ENCODE measurements around the gene LRFN3.
A peak's percentile ranks its signal among the peaks of the same experiment; 100 is the strongest.
"Not testable (repeated sequence)": the region's sequence is repeated elsewhere in the genome, so short reads cannot be mapped to it uniquely, and the experiment has no call there.

The LRFN3 gene

DNA sequence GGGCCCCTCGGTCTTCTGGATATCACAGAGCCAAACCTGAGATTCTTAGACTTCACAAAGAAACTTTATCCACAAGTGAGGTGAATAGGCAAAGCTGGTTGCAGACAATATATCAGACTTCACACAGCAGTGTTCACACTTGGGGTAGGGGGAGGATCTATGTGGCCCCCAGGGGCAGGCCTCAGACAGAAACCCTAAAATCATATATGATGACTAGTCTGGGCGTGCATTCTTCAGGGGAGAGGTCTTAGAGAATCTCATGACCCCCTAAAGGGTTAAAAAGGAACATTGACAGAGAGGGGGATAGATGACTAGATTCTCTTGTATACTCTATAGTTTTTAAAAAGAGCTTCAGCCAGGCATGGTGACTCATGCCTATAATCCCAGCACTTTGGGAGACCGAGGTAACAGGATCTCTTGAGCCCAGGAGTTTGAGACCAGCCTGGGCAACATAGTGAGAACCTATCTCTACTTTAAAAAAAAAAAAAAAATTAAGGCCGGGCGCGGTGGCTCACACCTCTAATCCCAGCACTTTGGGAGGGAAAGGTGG, 30.9 kb upstream of the LRFN3 start:
- no peak for DNase-seq (ENCODE audit: insufficient read length, low spot score)
- no peak for FAIRE-seq

DNA sequence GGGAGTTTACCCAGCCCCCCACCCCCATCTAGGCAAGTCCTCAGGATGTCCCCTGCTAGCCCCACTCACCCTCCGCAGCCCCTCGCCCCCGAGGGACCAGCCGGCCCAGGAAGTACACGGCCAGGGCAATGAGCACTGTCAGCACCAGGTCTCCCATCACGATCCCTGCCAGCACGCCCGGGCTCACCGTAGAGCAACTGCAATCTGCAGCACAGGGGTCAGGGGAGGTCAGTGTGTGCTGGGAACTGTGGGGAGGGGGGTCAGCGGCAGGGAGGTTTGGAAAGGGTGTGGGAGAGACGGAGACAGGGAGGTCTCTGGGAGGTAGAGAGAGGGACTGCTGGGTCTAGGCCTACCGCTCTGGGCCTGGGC, 28.8 kb upstream of the LRFN3 start:
- no peak for FAIRE-seq
- no peak for DNase-seq (ENCODE audit: insufficient read length, low spot score)

DNA sequence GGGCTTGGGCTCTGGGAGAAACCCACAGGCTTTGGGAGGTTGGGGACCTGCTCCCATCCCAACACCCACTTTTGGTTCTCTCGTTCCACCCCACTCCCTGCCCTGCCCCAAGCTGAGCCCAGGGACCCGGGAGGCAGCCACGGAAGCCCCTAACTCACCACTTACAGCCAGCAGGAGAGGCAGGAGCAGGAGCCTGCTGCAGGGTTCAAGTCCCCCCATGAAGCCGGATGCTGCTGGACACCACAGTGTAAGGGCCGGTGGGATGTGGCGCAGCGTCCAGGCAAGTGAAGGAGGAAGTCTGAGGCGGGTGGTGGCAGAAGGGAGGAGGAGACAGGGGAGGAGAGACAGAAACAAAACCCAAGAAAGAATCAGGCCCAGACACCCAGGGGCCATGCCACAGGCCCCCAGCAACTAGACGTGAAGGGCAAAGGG, 28.1 kb upstream of the LRFN3 start, which contains the start of gene TYROBP:
TSS of gene TYROBP (minus strand) at position 286 of the 432 bp plus-strand sequence. CDS start at position 219, 67 bp downstream.
- FAIRE-seq (no peak), DNase-seq (ENCODE audit: insufficient read length, low spot score) (no peak)

DNA sequence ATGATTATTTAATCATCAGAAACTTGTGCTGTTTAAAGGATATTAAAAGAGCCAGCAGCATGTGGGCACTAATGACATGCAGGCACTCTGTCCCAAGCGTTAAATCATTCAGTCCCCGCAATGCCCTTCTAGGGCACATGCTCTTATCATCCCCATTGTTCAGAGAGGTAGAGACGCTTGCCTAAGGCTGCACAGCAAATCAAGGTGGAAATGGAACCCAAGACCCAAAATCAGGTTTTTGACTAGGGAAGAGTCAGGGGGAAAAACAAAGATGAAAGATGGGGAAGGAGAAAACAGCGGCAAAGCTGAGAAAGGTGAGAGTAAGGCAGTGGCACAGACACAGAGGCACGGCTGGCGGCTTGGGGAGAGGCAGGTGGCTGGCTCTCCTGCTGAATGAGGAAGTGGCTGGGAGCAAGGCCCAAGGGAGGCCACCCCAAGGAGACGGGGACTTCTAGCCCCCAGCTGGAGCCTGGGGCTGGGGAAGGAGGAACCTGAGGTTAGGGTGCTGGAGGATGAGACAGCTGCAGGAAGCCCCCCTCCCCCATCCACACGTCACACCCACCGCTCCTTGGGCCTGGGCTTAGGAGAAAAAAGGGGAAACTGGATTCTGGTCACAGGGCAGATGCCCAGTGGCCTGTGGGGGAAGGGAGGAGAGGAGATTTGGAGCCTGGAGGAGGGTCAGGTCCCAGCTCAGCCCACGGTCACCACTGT, 27.0 kb upstream of the LRFN3 start:
- FAIRE-seq (no peak), DNase-seq (ENCODE audit: insufficient read length, low spot score) (no peak)

DNA sequence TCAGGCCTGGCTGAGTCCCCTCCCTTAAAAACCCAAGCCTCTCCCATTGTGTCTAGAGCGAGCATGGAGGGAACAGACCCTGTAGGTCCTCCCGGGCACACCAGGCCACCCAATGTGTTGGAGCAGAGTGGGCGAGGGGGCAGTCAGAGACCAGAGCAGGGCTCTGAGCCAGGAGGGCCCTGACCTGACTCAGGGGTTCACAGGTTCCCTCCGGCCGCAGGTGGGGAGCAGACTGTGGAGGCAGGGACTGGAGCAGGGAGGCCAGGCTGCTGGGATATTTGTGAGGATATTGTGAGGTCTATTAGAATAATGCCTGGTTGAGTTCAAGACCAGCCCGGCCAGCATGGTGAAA, 26.5 kb upstream of the LRFN3 start:
- DNase-seq (ENCODE audit: insufficient read length, low spot score) (no peak), FAIRE-seq (no peak)

DNA sequence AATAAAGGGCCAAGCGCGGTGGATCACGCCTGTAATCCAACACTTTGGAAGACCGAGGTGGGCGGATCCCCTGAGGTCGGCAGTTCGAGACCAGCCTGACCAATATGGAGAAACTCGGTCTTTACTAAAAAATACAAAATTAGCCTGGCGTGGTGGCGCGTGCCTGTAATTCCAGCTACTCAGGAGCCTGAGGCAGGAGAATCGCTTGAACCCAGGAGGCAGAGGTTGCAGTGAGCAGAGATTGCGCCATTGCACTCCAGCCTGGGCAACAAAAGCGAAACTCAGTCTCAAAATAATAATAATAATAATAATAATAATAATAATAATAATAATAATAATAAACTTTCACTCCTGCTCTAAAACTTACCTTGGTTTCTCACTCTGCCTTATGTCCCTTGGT, 25.8 kb upstream of the LRFN3 start:
- FAIRE-seq; DNase-seq (ENCODE audit: insufficient read length, low spot score): not testable (repeated sequence)

DNA sequence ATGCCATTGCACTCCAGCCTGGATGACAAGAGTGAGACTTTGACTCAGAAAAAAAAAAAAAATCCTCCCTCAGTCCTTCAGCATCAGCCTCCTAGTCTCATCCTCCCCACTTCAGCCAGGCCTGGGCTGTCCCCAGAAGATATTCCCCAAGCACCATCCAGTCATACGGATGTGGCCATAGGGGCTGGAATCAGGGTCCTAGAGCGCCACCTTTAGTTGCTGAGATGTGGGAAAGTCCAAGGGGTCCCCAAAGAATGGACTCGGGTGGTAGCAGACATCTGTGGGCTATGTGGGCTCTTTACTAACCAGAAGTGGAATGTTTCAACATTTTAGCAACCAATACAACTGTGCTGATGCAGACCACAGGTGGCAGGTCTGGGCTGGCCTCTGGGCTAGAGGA, 25.0 kb upstream of the LRFN3 start:
- FAIRE-seq = no peak
- DNase-seq (ENCODE audit: insufficient read length, low spot score) = no peak

DNA sequence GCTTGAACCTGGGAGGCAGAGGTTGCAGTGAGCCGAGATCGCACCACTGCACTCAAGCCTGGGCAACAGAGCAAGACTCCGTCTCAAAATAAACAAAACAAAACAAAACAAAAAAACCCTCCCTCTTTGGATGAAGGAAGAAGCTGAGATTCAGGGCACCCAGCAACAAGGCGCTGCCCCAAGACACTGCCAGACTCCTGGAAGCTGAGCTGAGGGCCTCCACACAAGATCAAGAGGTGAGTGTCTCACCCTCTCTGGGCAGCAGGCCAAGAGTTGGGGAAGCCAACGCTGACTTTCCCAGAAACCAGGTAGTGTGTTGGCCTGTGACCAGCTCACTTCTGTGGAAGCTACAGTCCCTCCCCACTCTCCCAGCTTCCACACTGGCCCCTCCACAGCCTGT, 24.4 kb upstream of the LRFN3 start:
- no peak for FAIRE-seq
- DNase-seq (ENCODE audit: insufficient read length, low spot score) = no peak

DNA sequence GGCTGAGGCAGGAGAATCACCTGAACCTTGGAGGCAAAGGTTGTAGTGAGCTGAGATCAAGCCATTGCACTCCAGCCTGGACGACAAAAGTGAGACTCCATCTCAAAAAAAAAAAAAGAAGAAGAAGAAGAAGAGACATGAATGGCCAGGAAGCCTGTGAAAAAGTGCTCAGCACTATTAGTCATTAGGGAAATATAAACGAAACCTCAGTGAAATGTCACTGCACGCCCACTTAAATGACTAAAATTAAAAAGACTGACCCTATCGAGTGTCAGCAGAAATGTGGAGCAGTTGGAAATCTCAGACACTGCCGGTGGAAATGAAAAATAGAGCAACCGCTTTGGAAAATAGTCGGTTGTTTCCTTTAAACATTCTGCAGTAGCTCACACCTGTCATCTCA, 22.6 kb upstream of the LRFN3 start:
- DNase-seq (ENCODE audit: insufficient read length, low spot score) (no peak), FAIRE-seq (no peak)

DNA sequence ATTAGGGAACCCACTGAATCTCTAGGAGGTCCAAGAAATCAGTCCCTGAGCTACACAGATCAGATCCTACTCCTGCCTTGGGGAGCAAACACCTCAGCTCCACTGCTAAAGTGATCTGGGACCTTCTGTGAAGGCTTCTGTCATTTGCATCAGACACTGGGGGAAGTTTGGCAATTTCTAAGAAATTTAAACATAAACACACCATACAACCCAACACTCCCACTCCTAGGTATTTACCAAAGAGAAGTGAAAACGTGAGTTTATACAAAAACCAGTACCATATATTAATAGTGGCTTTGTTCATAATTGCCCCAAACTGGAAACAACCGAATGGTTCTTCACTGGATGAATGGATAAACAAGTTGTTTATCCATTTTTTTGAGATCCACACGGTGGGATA, 20.7 kb upstream of the LRFN3 start:
- DNase-seq (ENCODE audit: insufficient read length, low spot score) (no peak), FAIRE-seq (no peak)

DNA sequence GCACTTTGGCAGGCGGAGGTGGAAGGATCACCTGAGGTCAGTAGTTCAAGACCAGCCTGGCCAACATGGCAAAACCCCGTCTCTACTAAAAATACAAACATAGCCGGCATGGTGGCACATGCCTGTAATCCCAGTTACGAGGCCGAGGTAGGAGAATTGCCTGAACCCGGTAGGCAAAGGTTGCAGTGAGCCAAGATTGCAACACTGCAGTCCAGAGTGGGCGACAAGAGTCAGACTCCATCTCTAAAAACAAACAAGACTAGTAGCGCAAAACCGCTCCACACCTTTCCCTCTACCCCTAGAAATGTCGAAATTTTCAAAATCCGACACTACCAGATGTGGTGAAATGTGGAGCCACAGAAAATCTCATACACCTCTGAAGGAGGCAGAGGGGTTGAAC, 16.9 kb upstream of the LRFN3 start:
- no peak for FAIRE-seq
- DNase-seq (ENCODE audit: insufficient read length, low spot score) = no peak

DNA sequence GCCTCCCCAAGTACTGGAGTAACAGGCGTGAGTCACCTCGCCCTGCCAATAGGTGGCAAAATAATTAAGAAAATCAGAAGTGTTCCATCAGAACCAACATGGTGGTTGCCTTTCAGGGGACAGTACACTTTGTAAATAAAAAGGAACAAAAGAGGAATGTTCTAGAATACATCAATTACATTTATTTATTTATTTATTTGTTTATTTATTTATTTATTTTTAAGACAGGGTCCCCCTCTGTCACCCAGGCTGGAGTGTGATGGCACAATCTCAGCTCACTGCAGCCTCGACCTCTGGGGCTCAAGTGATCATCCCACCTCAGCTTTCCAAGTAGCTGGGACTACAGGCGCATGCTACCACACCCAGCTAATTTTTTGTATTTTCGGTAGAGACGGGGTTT, 15.2 kb upstream of the LRFN3 start:
- DNase-seq (ENCODE audit: insufficient read length, low spot score) = no peak
- FAIRE-seq = no peak

DNA sequence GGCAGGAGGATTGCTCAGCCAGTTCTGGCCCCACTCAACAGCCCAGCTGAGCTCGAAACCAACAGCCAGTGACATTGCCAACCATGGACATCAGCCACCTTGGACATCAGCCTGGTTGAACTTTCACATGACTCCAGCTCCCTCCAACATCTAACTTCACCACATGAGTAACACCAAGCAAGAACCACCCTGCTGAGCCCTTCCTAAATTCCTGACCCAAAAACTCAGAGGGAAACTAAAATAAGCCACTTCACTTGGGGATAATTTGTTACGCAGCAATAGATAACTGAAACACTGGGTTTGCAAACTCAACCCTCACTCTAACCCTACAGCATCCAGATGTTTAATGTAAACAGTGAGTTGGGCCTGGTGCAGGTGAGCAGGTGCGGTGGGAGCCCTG, 10.7 kb upstream of the LRFN3 start:
- DNase-seq (ENCODE audit: insufficient read length, low spot score) (no peak), FAIRE-seq (no peak)

DNA sequence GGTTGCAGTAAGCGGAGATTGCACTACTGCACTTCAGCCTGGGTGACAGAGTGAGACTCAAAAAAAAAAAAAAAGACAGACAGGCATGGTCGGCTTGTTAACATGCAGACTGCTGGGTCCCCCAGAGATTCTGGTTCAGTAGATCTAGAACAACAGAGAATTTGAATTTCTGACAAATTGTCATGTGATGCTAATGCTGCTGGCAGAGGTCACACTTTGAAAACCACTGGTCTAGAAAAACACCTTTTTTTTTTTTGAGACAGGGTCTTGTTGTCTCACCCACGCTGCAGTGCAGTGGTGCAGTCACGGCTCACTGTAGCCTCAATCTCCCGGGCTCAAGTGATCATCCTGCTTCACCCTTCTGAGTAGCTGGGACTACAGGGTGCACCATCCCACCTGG, 7.7 kb upstream of the LRFN3 start:
- FAIRE-seq = no peak

DNA sequence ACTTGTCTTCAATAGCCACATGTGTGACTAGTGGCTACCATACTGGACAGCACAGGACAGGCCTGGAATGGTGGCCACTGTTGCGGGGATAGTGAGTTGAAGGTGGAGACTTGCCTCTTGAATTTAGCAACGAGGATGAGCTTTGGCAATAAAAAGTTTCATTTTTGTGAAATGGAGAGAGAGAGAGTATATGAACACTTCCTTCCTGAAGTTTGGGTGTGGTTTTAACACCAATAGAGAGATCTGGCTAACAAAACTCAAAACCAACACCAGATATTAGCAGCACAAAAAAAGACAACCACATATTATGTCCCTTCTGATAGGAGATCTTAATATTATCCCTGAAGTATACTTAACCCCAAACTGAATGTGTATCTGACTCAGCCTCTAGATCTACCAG, 6.3 kb upstream of the LRFN3 start:
- DNase-seq (ENCODE audit: insufficient read length, low spot score) = no peak
- FAIRE-seq = no peak

More for the DNA sequence above, 7.7 kb upstream of the LRFN3 start:
- DNase-seq (ENCODE audit: insufficient read length, low spot score) = no peak

DNA sequence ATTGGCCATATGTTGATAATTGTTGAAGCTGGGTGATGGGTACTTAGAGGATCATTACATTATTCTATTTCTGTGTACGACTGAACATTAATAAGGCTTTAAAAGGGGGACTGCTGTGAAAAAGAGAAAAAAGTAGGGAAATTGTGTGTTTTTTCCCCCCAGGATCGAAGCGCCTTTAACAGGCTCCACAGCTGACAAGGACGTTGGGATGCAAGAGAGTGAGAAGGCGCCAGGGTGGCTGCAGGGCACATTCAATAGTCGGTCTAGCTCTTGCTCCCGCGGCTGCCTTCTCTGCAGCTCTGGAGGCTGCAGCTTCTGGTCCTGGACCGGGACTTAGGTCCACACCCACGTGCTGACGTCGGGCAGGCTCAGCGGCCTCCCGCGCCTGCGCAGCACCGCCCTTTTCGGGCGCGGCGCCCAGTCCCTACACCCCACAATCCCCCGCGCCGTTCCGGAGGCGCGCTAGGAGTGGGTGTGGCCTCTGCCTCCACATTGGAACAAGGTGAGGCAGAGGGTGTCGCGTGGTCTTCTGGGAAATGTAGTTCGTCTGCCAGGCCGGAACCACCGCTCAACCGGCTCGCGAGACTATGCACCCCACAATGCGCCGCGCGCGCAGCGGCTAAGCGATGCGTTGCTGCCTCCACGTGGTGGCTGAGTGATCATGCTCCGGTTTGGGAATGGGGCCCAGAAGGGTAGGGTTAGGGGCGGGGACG, 4.9 kb upstream of the LRFN3 start:
- peak; percentile 99 for DNase-seq (ENCODE audit: insufficient read length, low spot score)
- peak; percentile 99 for FAIRE-seq

DNA sequence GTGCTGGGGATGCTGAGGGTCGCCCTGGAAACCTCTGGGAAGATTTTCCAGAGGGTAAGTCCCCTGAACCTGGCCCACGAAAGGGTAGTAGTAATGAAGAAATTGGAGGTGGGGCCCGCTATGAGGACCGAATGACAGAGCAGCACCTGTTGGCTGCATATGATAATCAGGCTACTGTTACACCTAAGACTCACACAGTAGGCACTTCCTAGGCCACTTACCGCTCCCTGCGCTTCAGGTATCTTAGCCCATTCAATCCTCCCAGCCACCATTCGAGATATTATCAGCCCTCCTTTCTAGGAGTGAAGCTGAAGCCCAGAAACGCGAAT, 4.3 kb upstream of the LRFN3 start:
- no peak for FAIRE-seq
- no peak for DNase-seq (ENCODE audit: insufficient read length, low spot score)

DNA sequence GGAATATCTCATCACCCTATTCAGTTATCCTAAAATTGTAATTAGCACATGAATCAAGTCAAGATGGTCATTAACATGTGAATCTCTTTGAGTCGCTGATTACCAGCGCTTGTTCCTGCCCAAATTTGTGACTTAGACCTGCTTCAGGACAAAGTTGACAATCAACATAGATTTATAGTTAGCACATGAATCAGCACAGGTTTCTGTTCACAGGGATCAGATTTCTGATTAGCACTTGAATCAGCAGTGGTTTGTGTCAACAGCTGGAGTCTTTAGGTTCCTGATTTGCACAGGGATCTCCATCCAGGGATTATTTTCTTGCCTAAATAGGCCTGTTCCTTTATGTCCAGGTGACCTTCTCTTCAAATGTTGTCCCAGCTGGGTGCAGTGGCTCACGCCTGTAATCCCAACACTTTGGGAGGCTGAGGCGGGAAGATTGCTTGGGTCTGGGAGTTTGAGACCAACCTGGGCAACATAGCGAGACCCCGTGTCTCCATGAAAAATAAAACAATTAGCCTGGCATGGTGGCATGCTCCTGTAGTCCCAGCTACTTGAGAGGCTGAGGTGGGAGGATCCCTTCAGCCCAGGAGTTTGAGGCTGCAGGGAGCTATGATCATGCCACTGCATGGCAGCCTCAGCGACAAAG, 3.8 kb upstream of the LRFN3 start:
- no peak for DNase-seq (ENCODE audit: insufficient read length, low spot score)
- no peak for FAIRE-seq

DNA sequence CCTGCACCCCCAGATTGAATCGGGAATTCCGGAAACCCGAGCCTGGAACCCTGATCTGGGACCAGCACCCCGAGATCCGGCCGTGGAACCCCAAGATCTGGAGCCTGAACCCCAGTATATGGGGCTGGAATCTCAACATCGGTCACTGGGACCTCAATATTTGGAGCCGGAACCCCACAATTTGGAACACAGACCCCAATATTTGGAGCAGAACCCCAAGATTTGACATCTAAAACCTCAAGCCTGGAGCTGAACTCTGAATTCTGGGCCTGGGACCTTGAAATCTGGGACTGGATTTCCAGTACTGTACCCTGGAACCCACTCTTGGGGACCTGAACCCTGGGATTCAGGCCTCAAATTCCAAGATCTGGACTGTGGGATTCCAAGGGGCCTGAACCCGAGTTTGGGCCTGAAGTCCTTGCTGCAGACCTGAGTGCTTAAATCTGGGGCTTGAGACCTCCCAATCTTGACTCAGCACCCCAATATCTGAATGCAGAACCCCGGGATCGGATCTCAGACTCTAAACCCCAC, 629 bp downstream of the LRFN3 start:
- DNase-seq (ENCODE audit: insufficient read length, low spot score) = no peak
- no peak for FAIRE-seq

DNA sequence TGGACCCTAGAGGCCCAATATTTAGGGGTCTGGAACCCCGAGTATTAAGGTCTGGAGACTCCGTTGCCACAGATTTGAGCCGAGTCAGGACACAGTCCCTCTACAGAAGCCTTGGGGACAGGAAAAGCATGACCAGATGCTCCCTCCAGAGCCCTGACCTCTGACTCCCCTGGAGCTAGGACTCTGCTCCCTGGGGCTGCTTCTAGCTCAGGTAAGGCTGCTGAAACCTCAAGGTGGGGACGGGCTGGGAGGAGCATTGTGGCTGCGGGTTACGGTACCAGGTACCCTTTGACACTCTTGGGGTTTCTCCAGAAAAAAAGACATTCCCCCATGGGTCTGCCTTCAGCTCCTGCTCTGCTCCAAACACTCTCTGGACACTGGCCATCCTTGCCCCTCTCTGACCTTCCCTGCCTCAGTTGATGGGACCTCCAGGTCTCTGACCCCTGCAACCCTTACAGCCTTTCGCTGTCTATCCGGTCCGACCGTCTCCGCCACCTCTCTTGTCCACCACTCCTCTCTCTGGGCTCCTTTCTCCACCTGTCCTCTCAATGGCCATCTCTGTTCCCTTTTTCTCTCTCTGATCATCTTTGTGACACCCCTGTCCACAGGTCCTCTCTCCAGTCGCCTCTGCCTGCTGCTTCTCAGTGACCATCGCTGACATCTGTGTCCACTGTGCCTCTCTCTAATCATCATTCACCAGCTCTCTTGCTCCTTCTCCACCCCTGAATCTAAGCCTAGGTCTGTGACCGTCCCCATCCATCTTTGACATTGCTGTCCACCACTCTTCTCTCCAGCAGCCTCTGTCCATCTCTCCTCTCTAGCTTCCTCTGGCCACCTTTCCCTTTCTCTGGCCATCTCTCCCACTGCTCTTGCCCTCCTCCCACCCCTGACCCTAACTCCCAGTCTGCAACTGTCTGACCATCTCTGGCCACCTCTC, 1.4 kb downstream of the LRFN3 start:
- no peak for FAIRE-seq

More for the DNA sequence above, 1.4 kb downstream of the LRFN3 start:
- no peak for DNase-seq (ENCODE audit: insufficient read length, low spot score)

Measured in HTR-8/SVneo (cell line).